Panc1 (cell line): ENCODE results near the gene FSHR. TPM values are rescaled to one million over a fixed set of nuclear protein-coding genes. Genes with fewer than 3 reads are reported as not detected.

Experiments
- ATAC-seq: fragments of 200-7000 bp; cut with Tn5 transposase; 2 replicates; pipeline ENCODE4 v1.9.1; 2020; ENCODE audit warnings: mild to moderate bottlenecking, moderate library complexity
- BruUV-seq: library from RNA; stranded (reverse); fragments of 400-500 nt; replicated peaks from 2 replicates; lab custom pipeline; 2021; lab: Mats Ljungman, UMichigan
- CTCF ChIA-PET: fragments of 300-600 bp; sonication (Branson Sonifier 250); formaldehyde crosslinking; loops from one replicate; lab custom pipeline; 2022; ENCODE audit warnings: antibody characterized with exemption; lab: Charles Lee
- POLR2A ChIA-PET: fragments of 300-600 bp; sonication (Branson Sonifier 250); formaldehyde crosslinking; loops from one replicate; lab custom pipeline; 2022; ENCODE audit warnings: antibody characterized with exemption; lab: Charles Lee
- DNase-seq: peaks from one replicate; pipeline ENCODE4 v3.0.0-alpha.2; 2010; ENCODE audit warnings: low read depth, low spot score
- H3K27ac ChIP-seq: 2 replicates; pipeline ENCODE4 v1.5.1; 2011; ENCODE audit warnings: mild to moderate bottlenecking, low read length, inconsistent platforms
- H3K27me3 ChIP-seq: fragments of 200-500 bp; sonication (Bioruptor generic); 2 replicates; pipeline ENCODE4 v1.6.0; 2014; ENCODE audit warnings: low read length, inconsistent platforms; ENCODE audit not compliant: control insufficient read depth, insufficient read depth
- H3K36me3 ChIP-seq: fragments of 200-500 bp; sonication (Bioruptor generic); 2 replicates; pipeline ENCODE4 v1.5.1; 2014; ENCODE audit warnings: inconsistent platforms, mild to moderate bottlenecking, low read length, moderate library complexity; ENCODE audit not compliant: control insufficient read depth, insufficient read depth
- H3K4me1 ChIP-seq: 2 replicates; pipeline ENCODE4 v1.5.1; 2011; ENCODE audit warnings: inconsistent platforms, mild to moderate bottlenecking, low read length, moderate library complexity; ENCODE audit not compliant: control insufficient read depth, insufficient read depth
- H3K4me3 ChIP-seq, 2 experiments: 2 replicates each; pipeline ENCODE4 v1.5.1; 2011 to 2012; ENCODE audit warnings: low read depth in 2 of 2, low read length in 2 of 2, mild to moderate bottlenecking in 2 of 2, inconsistent platforms in 1 of 2, moderate library complexity in 1 of 2
- H3K9me3 ChIP-seq: fragments of 200-500 bp; sonication (Bioruptor generic); 2 replicates; pipeline ENCODE4 v1.5.1; 2014; ENCODE audit warnings: low read depth, mild to moderate bottlenecking, inconsistent platforms, low read length, moderate library complexity; ENCODE audit not compliant: control insufficient read depth, insufficient read depth
- POLR2AphosphoS5 ChIP-seq: IDR thresholded peaks from 2 replicates; pipeline ENCODE4 v1.6.1; 2012; ENCODE audit warnings: mild to moderate bottlenecking, low read depth, low read length, moderate library complexity
- SIN3A ChIP-seq: IDR thresholded peaks from 2 replicates; pipeline ENCODE4 v1.6.1; 2012; ENCODE audit warnings: low read depth, mild to moderate bottlenecking, low read length, moderate library complexity, borderline replicate concordance; ENCODE audit not compliant: insufficient read depth
- TCF7L2 ChIP-seq: IDR thresholded peaks from 2 replicates; pipeline ENCODE4 v1.6.1; 2011; ENCODE audit warnings: mild to moderate bottlenecking, low read depth, low read length, inconsistent platforms
- in situ Hi-C: cut with HindIII; loops from 2 replicates; pipeline ENCODE4 v1.10.0; 2016; ENCODE audit warnings: low sequenced_read_pairs, low pct_unique_long_range_greater_than_20kb
- intact Hi-C: fragments of 100-400 bp; cut with micrococcal nuclease; formaldehyde crosslinking; loops from one replicate; pipeline ENCODE4 v1.10.0; 2022; ENCODE audit not compliant: unreplicated experiment
- total RNA-seq: library from RNA; stranded (reverse); gene quantifications from one replicate; pipeline ENCODE4 v1.2.1, GENCODE V29; 2021; ENCODE audit not compliant: unreplicated experiment
- TF ChIP-seq, protein P1 (sequence below): fragments of 450-650 bp; IDR thresholded peaks from 2 replicates; pipeline ENCODE4 v1.5.1; 2017; ENCODE audit warnings: mild to moderate bottlenecking
- TF ChIP-seq, protein P2 (sequence below), 2 experiments: IDR thresholded peaks; 2 replicates each; pipeline ENCODE4 v1.6.1; 2011 to 2012; ENCODE audit warnings: low read depth in 2 of 2, control low read depth in 1 of 2, low read length in 1 of 2, mild to moderate bottlenecking in 1 of 2, moderate library complexity in 1 of 2; ENCODE audit not compliant: insufficient read depth in 1 of 2

FSHR gene
- total RNA-seq, 1 experiment from 2014 or later: not detected

DNA sequence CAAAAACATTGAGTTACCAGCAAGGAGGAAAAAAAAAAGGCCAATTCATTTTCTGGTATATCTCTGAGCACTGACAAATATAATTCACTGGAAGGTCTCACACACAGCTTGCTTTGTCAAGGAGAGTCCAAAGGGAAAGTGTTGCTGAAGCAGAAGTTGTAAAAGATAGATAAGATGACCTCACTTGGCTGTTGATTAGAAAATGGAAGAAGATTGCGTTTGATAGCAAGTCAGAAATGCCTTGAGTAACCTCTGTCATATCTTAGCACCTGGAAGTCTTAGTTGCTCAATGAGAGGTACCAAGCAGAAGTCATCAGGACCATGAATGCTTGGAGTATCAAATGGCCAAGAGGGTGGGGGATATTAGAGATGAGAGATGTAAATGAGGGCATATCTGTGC is 105.2 kb downstream of the FSHR start:
- DNase-seq (no peak), ATAC-seq (no peak)
- TF ChIP-seq, protein P1, sequence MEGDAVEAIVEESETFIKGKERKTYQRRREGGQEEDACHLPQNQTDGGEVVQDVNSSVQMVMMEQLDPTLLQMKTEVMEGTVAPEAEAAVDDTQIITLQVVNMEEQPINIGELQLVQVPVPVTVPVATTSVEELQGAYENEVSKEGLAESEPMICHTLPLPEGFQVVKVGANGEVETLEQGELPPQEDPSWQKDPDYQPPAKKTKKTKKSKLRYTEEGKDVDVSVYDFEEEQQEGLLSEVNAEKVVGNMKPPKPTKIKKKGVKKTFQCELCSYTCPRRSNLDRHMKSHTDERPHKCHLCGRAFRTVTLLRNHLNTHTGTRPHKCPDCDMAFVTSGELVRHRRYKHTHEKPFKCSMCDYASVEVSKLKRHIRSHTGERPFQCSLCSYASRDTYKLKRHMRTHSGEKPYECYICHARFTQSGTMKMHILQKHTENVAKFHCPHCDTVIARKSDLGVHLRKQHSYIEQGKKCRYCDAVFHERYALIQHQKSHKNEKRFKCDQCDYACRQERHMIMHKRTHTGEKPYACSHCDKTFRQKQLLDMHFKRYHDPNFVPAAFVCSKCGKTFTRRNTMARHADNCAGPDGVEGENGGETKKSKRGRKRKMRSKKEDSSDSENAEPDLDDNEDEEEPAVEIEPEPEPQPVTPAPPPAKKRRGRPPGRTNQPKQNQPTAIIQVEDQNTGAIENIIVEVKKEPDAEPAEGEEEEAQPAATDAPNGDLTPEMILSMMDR: no peak
- TF ChIP-seq TCF7L2: no peak
- no peaks in the 10 kb centered on the region for H3K36me3 ChIP-seq
- intact Hi-C loops: no loop called here
- no peaks in the 10 kb centered on the region for H3K27me3 ChIP-seq
- ChIA-PET POLR2A (no interaction called here), CTCF (no interaction called here)
- H3K4me3 ChIP-seq: no peak overlapping the region
- no TSS peak for BruUV-seq
- no peak overlapping the region for H3K27ac ChIP-seq
- H3K4me1 ChIP-seq: no peaks in the 10 kb centered on the region
- in situ Hi-C loops: no loop called here
- no peaks in the 10 kb centered on the region; the same call in 1 of the 2 replicates for H3K9me3 ChIP-seq

DNA sequence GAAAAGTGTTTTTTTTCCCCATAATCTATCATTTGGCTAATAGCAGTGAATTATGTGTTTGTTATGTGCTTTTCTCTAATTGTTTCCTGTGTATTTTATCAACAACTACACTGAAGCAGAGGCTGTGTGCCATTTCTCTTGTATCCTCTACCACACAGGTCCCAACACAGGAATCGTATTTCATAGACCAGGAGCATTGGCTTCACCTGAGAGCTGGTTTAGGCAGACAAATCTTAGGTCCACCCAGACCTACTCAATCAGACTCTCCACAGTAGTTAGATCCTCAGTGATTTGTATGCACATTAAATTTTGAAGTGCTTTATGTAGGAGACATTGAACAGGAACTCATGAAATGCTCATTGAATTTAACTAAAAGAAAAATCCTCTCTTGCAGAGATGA is 109.2 kb downstream of the FSHR start:
- POLR2A ChIA-PET: no interaction called here
- H3K4me3 ChIP-seq: no peak overlapping the region
- no peak overlapping the region for H3K27ac ChIP-seq
- H3K9me3 ChIP-seq: no peaks in the 10 kb centered on the region
- no peaks in the 10 kb centered on the region for H3K36me3 ChIP-seq
- H3K4me1 ChIP-seq: no peaks in the 10 kb centered on the region
- no peak for ATAC-seq
- TF ChIP-seq, protein P2, sequence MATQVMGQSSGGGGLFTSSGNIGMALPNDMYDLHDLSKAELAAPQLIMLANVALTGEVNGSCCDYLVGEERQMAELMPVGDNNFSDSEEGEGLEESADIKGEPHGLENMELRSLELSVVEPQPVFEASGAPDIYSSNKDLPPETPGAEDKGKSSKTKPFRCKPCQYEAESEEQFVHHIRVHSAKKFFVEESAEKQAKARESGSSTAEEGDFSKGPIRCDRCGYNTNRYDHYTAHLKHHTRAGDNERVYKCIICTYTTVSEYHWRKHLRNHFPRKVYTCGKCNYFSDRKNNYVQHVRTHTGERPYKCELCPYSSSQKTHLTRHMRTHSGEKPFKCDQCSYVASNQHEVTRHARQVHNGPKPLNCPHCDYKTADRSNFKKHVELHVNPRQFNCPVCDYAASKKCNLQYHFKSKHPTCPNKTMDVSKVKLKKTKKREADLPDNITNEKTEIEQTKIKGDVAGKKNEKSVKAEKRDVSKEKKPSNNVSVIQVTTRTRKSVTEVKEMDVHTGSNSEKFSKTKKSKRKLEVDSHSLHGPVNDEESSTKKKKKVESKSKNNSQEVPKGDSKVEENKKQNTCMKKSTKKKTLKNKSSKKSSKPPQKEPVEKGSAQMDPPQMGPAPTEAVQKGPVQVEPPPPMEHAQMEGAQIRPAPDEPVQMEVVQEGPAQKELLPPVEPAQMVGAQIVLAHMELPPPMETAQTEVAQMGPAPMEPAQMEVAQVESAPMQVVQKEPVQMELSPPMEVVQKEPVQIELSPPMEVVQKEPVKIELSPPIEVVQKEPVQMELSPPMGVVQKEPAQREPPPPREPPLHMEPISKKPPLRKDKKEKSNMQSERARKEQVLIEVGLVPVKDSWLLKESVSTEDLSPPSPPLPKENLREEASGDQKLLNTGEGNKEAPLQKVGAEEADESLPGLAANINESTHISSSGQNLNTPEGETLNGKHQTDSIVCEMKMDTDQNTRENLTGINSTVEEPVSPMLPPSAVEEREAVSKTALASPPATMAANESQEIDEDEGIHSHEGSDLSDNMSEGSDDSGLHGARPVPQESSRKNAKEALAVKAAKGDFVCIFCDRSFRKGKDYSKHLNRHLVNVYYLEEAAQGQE (IDR thresholded peaks at IDR 0.05; ENCODE audit: insufficient read depth in 1 of 2, low read depth in 2 of 2, low read length in 1 of 2): no peak
- TF ChIP-seq, protein P1: no peak
- TF ChIP-seq POLR2AphosphoS5: no peak
- TF ChIP-seq TCF7L2: no peak
- TF ChIP-seq SIN3A: no peak
- DNase-seq: no peak
- in situ Hi-C loops (no loop called here), intact Hi-C loops (no loop called here)
- CTCF ChIA-PET: no interaction called here
- no TSS peak for BruUV-seq
- no peaks in the 10 kb centered on the region for H3K27me3 ChIP-seq
